WTC11 (cell line): ENCODE results near the gene MAP3K5. TPM values are rescaled to one million over a fixed set of nuclear protein-coding genes. Genes with fewer than 3 reads are reported as not detected.

Experiments used
- ATAC-seq: fragments of 200-7000 bp; cut with Tn5 transposase; 2 replicates; pipeline ENCODE4 v1.10.0; 2021; ENCODE audit warnings: mild to moderate bottlenecking, moderate library complexity
- CTCF ChIA-PET: fragments of 300-600 bp; sonication (Branson Sonifier 250); formaldehyde crosslinking; loops from one replicate; lab custom pipeline; 2021; ENCODE audit warnings: antibody characterized with exemption; lab: Charles Lee
- POLR2A ChIA-PET: fragments of 350-600 bp; sonication (Branson Sonifier 250); formaldehyde crosslinking; loops from one replicate; lab custom pipeline; 2021; ENCODE audit warnings: antibody characterized with exemption; lab: Charles Lee
- DNase-seq: peaks from one replicate; pipeline ENCODE4 v3.0.0; 2021; ENCODE audit warnings: low spot score
- H3K27ac Mint-ChIP-seq: 2 replicates; pipeline ENCODE4 v1.8.0; 2021; ENCODE audit warnings: mixed read lengths
- H3K27me3 Mint-ChIP-seq: 2 replicates; pipeline ENCODE4 v1.8.0; 2021; ENCODE audit warnings: low read depth, mild to moderate bottlenecking, moderate library complexity, mixed read lengths
- H3K36me3 Mint-ChIP-seq: 2 replicates; pipeline ENCODE4 v1.8.0; 2021; ENCODE audit warnings: mixed read lengths
- H3K4me1 Mint-ChIP-seq: 2 replicates; pipeline ENCODE4 v1.8.0; 2022; ENCODE audit warnings: mixed read lengths
- H3K4me3 Mint-ChIP-seq: 2 replicates; pipeline ENCODE4 v1.8.0; 2021; ENCODE audit warnings: mild to moderate bottlenecking, moderate library complexity, mixed read lengths
- H3K9me3 Mint-ChIP-seq: 2 replicates; pipeline ENCODE4 v1.8.0; 2021; ENCODE audit warnings: mixed read lengths
- ERG ChIP-seq: fragments of 250-450 bp; sonication (Bioruptor Pico); IDR thresholded peaks from 2 replicates; pipeline ENCODE4 v1.8.0; 2021; ENCODE audit warnings: mild to moderate bottlenecking
- ESRRA ChIP-seq: sonication (generic); formaldehyde crosslinking; IDR thresholded peaks from 2 replicates; pipeline ENCODE4 v1.8.1; 2022; ENCODE audit warnings: mild to moderate bottlenecking, missing genetic modification reagents, borderline replicate concordance
- FOXK1 ChIP-seq: sonication (generic); formaldehyde crosslinking; IDR thresholded peaks from 2 replicates; pipeline ENCODE4 v1.8.0; 2022; ENCODE audit warnings: mild to moderate bottlenecking, moderate library complexity, missing genetic modification reagents
- IRF2 ChIP-seq: sonication (generic); formaldehyde crosslinking; IDR thresholded peaks from 2 replicates; pipeline ENCODE4 v1.8.0; 2022; ENCODE audit warnings: low read depth, missing genetic modification reagents, borderline replicate concordance
- MXD4 ChIP-seq: fragments of 250-450 bp; sonication (Bioruptor Pico); IDR thresholded peaks from 2 replicates; pipeline ENCODE4 v1.8.0; 2021; ENCODE audit warnings: mild to moderate bottlenecking, moderate library complexity, borderline replicate concordance
- NR2C2 ChIP-seq: sonication (generic); formaldehyde crosslinking; IDR thresholded peaks from 2 replicates; pipeline ENCODE4 v1.8.0; 2022; ENCODE audit warnings: mild to moderate bottlenecking, missing genetic modification reagents
- OVOL2 ChIP-seq: fragments of 250-450 bp; sonication (Bioruptor Pico); IDR thresholded peaks from 2 replicates; pipeline ENCODE4 v1.9.0; 2021; ENCODE audit warnings: mild to moderate bottlenecking, borderline replicate concordance
- RELA ChIP-seq: sonication (generic); formaldehyde crosslinking; IDR thresholded peaks from 2 replicates; pipeline ENCODE4 v1.8.1; 2022; ENCODE audit warnings: missing genetic modification reagents, mild to moderate bottlenecking, borderline replicate concordance
- STAT6 ChIP-seq: sonication (generic); formaldehyde crosslinking; conservative IDR thresholded peaks from 2 replicates; pipeline ENCODE4 v1.8.1; 2023; ENCODE audit warnings: mild to moderate bottlenecking, low read depth, missing genetic modification reagents, moderate library complexity
- TEAD1 ChIP-seq: sonication (generic); formaldehyde crosslinking; IDR thresholded peaks from 2 replicates; pipeline ENCODE4 v1.8.0; 2022; ENCODE audit warnings: mild to moderate bottlenecking, missing genetic modification reagents
- TP53 ChIP-seq: sonication (generic); formaldehyde crosslinking; IDR thresholded peaks from 2 replicates; pipeline ENCODE4 v1.8.1; 2023; ENCODE audit warnings: mild to moderate bottlenecking, missing genetic modification reagents
- USF2 ChIP-seq: sonication (generic); formaldehyde crosslinking; IDR thresholded peaks from 2 replicates; pipeline ENCODE4 v1.8.1; 2023; ENCODE audit warnings: mild to moderate bottlenecking, missing genetic modification reagents, moderate library complexity
- ZNF138 ChIP-seq: sonication (generic); formaldehyde crosslinking; conservative IDR thresholded peaks from 2 replicates; pipeline ENCODE4 v1.8.1; 2022; ENCODE audit warnings: mild to moderate bottlenecking, moderate library complexity, missing genetic modification reagents
- ZNF396 ChIP-seq: fragments of 250-450 bp; sonication (Bioruptor Pico); IDR thresholded peaks from 2 replicates; pipeline ENCODE4 v1.8.0; 2021; ENCODE audit warnings: mild to moderate bottlenecking, moderate library complexity, borderline replicate concordance
- ZSCAN18 ChIP-seq: fragments of 250-450 bp; sonication (Bioruptor Pico); IDR thresholded peaks from 2 replicates; pipeline ENCODE4 v2.1.2; 2022; ENCODE audit warnings: mild to moderate bottlenecking, moderate library complexity
- total RNA-seq: library from RNA; stranded (reverse); gene quantifications from 3 replicates; pipeline ENCODE4 v1.2.3, GENCODE V29; 2021
- TF ChIP-seq, protein P1 (sequence below): sonication (generic); formaldehyde crosslinking; IDR thresholded peaks from 2 replicates; pipeline ENCODE4 v1.8.0; 2022; ENCODE audit warnings: mild to moderate bottlenecking, missing genetic modification reagents
- TF ChIP-seq, protein P2 (sequence below): sonication (generic); formaldehyde crosslinking; IDR thresholded peaks from 2 replicates; pipeline ENCODE4 v1.8.1; 2023; ENCODE audit warnings: mild to moderate bottlenecking, missing genetic modification reagents

The MAP3K5 gene
- total RNA-seq, 1 experiment from 2014 or later: 1.6 TPM

- H3K27ac Mint-ChIP-seq: no peak overlapping the region
Observed at GRCh38 chr6:136719280-136720044, 72.8 kb downstream of the MAP3K5 start.

GRCh38 chr6:136718476-136718875 is 73.8 kb downstream of the MAP3K5 start:
- no peak for DNase-seq
- H3K27me3 Mint-ChIP-seq: no peaks in the 10 kb centered on the region; the same call in 1 of the 2 replicates
- no peak for TF ChIP-seq TEAD1 (CRISPR knock-in tag)
- TF ChIP-seq RELA (CRISPR knock-in tag): no peak
- TF ChIP-seq ZSCAN18 (CRISPR knock-in tag): no peak
- no peak for TF ChIP-seq NR2C2 (CRISPR knock-in tag)
- TF ChIP-seq, protein P1, sequence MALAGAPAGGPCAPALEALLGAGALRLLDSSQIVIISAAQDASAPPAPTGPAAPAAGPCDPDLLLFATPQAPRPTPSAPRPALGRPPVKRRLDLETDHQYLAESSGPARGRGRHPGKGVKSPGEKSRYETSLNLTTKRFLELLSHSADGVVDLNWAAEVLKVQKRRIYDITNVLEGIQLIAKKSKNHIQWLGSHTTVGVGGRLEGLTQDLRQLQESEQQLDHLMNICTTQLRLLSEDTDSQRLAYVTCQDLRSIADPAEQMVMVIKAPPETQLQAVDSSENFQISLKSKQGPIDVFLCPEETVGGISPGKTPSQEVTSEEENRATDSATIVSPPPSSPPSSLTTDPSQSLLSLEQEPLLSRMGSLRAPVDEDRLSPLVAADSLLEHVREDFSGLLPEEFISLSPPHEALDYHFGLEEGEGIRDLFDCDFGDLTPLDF: no peak
- TF ChIP-seq ERG: no peak
- no peak for TF ChIP-seq MXD4 (CRISPR knock-in tag)
- no peak for TF ChIP-seq USF2 (CRISPR knock-in tag)
- TF ChIP-seq STAT6 (CRISPR knock-in tag): no peak
- TF ChIP-seq, all 79 proteins: peak for 0
- ATAC-seq: no peak
- Mint-ChIP-seq H3K36me3 (no peaks in the 10 kb centered on the region), H3K4me3 (no peak overlapping the region), H3K9me3 (peaks cover 5% of the 10 kb centered on the region; the same call in 1 of the 2 replicates), H3K4me1 (peaks cover 15% of the 10 kb centered on the region), H3K27ac (no peak overlapping the region)
- POLR2A ChIA-PET: no interaction called here
- CTCF ChIA-PET: interaction anchor here (2.2 kb wide), 1 partner anchor 75 kb away, joined by 12 read pairs; no protein-coding TSS in a partner anchor

More at GRCh38 chr6:136719280-136720044, 72.8 kb downstream of the MAP3K5 start:
- Mint-ChIP-seq H3K9me3 (peaks cover 5% of the 10 kb centered on the region; the same call in 1 of the 2 replicates), H3K36me3 (no peaks in the 10 kb centered on the region), H3K27me3 (no peaks in the 10 kb centered on the region; the same call in 1 of the 2 replicates), H3K4me1 (peaks cover 15% of the 10 kb centered on the region), H3K4me3 (no peak overlapping the region)
- ATAC-seq: no peak
- DNase-seq: no peak
- CTCF ChIA-PET: interaction anchor here (2.2 kb wide), 2 partner anchors 73 to 75 kb away, joined by 6 to 12 read pairs; partner anchors contain the start of gene MAP3K5
- no peak for TF ChIP-seq ESRRA (CRISPR knock-in tag)
- TF ChIP-seq TP53: no peak
- no peak for TF ChIP-seq ZNF138
- TF ChIP-seq, protein P2, sequence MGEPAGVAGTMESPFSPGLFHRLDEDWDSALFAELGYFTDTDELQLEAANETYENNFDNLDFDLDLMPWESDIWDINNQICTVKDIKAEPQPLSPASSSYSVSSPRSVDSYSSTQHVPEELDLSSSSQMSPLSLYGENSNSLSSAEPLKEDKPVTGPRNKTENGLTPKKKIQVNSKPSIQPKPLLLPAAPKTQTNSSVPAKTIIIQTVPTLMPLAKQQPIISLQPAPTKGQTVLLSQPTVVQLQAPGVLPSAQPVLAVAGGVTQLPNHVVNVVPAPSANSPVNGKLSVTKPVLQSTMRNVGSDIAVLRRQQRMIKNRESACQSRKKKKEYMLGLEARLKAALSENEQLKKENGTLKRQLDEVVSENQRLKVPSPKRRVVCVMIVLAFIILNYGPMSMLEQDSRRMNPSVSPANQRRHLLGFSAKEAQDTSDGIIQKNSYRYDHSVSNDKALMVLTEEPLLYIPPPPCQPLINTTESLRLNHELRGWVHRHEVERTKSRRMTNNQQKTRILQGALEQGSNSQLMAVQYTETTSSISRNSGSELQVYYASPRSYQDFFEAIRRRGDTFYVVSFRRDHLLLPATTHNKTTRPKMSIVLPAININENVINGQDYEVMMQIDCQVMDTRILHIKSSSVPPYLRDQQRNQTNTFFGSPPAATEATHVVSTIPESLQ (CRISPR knock-in tag): no peak
- no peak for TF ChIP-seq FOXK1 (CRISPR knock-in tag)
- no peak for TF ChIP-seq IRF2
- TF ChIP-seq ZNF396: no peak
- no peak for TF ChIP-seq OVOL2 (CRISPR knock-in tag)
- POLR2A ChIA-PET: interaction anchor here (1.2 kb wide), 1 partner anchor 118 kb away, joined by 3 read pairs; no protein-coding TSS in a partner anchor
